Measurements from ENCODE around the gene KIF1A.
A peak's percentile ranks its signal among the peaks of the same experiment; 100 is the strongest.

KIF1A gene

GRCh38 chr2:240786871-240787311 lies 33.1 kb downstream of the KIF1A start:
- no peak for DNase-seq

GRCh38 chr2:240786355-240786841 lies 33.6 kb downstream of the KIF1A start:
- DNase-seq: no peak

GRCh38 chr2:240785424-240786335 lies 34.3 kb downstream of the KIF1A start:
- no peak for DNase-seq

- no peak for DNase-seq
These were observed 35.2 kb downstream of the KIF1A start for GRCh38 chr2:240784629-240785423.

- no peak for DNase-seq
These were observed 36.0 kb downstream of the KIF1A start for GRCh38 chr2:240783819-240784621.

- no peak for DNase-seq
These were observed 36.9 kb downstream of the KIF1A start for GRCh38 chr2:240782886-240783818.

- DNase-seq: no peak
These were observed 37.7 kb downstream of the KIF1A start for GRCh38 chr2:240782221-240782885.

GRCh38 chr2:240781471-240782220 lies 38.4 kb downstream of the KIF1A start:
- no peak for DNase-seq

GRCh38 chr2:240780023-240780700 lies 39.9 kb downstream of the KIF1A start:
- DNase-seq: no peak

- peak in 1 of 4 experiments; percentile 7 for DNase-seq
These were observed 40.7 kb downstream of the KIF1A start for GRCh38 chr2:240779250-240779832.

- DNase-seq: no peak
These were observed 41.6 kb downstream of the KIF1A start for GRCh38 chr2:240778426-240778825.

- DNase-seq: no peak
These were observed 42.4 kb downstream of the KIF1A start for GRCh38 chr2:240777456-240778212.

- DNase-seq: no peak
These were observed 44.1 kb downstream of the KIF1A start for GRCh38 chr2:240775905-240776304.

- no peak for DNase-seq
These were observed 45.2 kb downstream of the KIF1A start for GRCh38 chr2:240774856-240775255.

GRCh38 chr2:240769096-240769495 lies 50.9 kb downstream of the KIF1A start:
- DNase-seq: no peak

GRCh38 chr2:240768216-240768615 lies 51.8 kb downstream of the KIF1A start:
- DNase-seq: no peak

GRCh38 chr2:240767341-240767740 lies 52.7 kb downstream of the KIF1A start:
- no peak for DNase-seq

GRCh38 chr2:240766072-240766471 lies 53.9 kb downstream of the KIF1A start:
- DNase-seq: no peak

Measured in suppressor macrophage (primary cell).